ENCODE data around the gene SEPHS1. TPM values are rescaled to one million over a fixed set of nuclear protein-coding genes. Genes with fewer than 3 reads are reported as not detected.

SEPHS1 gene
- total and polyA plus RNA-seq, 2 experiments from 2014 or later = 45.9 to 52.8 TPM

DNA sequence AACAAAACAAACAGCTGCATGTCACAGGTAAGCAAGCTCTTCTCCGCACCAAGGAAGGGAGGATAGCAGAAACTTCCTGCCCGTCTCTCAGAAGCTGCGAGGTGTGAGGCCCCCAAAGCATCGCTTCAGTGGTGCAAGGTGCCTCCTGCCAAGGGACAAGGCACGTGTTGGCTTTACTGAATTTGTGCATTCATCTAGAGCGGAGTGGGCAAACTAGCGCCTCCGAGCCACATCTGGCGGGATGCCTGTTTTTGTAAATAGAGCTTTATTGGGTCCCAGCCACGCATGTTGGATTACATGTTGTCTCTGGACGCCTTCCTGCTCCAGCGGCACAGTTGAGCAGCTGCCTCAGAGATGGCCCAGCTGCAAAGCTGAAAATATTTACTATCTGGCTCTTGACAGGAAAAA lies 75.9 kb downstream of the SEPHS1 start:
- TF ChIP-seq EZH2phosphoT487 (IDR thresholded peaks at IDR 0.05; ENCODE audit: low read depth, severe bottlenecking, unreplicated experiment) (no peak), EZH2 (IDR thresholded peaks at IDR 0.05; ENCODE audit: borderline replicate concordance) (no peak)
- TF ChIP-seq, protein P1, sequence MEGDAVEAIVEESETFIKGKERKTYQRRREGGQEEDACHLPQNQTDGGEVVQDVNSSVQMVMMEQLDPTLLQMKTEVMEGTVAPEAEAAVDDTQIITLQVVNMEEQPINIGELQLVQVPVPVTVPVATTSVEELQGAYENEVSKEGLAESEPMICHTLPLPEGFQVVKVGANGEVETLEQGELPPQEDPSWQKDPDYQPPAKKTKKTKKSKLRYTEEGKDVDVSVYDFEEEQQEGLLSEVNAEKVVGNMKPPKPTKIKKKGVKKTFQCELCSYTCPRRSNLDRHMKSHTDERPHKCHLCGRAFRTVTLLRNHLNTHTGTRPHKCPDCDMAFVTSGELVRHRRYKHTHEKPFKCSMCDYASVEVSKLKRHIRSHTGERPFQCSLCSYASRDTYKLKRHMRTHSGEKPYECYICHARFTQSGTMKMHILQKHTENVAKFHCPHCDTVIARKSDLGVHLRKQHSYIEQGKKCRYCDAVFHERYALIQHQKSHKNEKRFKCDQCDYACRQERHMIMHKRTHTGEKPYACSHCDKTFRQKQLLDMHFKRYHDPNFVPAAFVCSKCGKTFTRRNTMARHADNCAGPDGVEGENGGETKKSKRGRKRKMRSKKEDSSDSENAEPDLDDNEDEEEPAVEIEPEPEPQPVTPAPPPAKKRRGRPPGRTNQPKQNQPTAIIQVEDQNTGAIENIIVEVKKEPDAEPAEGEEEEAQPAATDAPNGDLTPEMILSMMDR (IDR thresholded peaks at IDR 0.05; ENCODE audit: poor library complexity) = no peak
- H3K9me3 ChIP-seq (ENCODE audit: low read depth) = no peaks in the 10 kb centered on the region
- DNase-seq (ENCODE audit: low spot score) = peak; percentile 76
- no peaks in the 10 kb centered on the region for H3K27me3 ChIP-seq
- no peaks in the 10 kb centered on the region for H3K36me3 ChIP-seq (replicated peaks; ENCODE audit: insufficient read depth, low read depth)
- H3K79me2 ChIP-seq = no peaks in the 10 kb centered on the region
- no peak overlapping the region for H2AFZ ChIP-seq
- peak overlapping the region; percentile 46 for H3K4me2 ChIP-seq
- peak overlapping the region; percentile 46 for H3K27ac ChIP-seq
- H3K4me1 ChIP-seq (ENCODE audit: insufficient read depth) = peaks cover 8% of the 10 kb centered on the region
- 54% methylated on average over 12 of the region's 12 CpGs for WGBS (ENCODE audit: low lambda C conversion rate, missing lambda C conversion rate)
- H3K9me2 ChIP-seq (replicated peaks; ENCODE audit: insufficient read depth) = no peaks in the 10 kb centered on the region
- H3K4me3 ChIP-seq = no peak overlapping the region
- H4K20me1 ChIP-seq (ENCODE audit: insufficient read depth, poor library complexity, severe bottlenecking) = no peaks in the 10 kb centered on the region

DNA sequence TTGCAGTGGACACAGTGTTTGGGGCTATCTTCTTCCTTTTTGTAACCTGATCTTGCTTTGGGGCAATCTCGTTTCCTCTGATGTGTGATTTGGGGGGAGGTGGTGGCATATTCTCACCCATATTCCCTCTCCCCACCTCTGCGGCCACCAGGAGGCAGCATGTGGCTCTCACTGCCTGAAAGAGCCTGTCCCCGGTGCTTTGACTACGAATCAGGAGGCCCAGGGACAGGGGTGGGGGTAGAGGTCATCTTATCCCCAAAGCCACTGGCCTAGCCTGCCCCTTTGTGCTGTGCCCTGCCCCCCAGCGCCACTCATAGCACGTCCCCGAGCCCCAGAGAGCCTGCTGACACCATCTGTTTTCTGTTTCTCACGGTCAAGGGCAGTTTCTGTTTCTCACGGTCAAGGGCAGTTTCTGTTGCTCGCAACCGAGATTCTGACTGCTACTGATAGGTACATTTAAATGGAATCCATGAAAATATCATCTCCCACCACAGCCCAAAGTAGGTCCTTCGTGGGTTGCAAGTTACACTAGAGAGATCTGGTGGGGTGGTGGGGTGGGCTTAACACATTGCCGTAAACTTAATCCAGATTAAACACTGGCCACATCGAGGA lies 76.4 kb downstream of the SEPHS1 start:
- Histone ChIP-seq H3K9me3 (ENCODE audit: low read depth) (no peaks in the 10 kb centered on the region), H3K9me2 (replicated peaks; ENCODE audit: insufficient read depth) (no peaks in the 10 kb centered on the region), H3K27ac (peak overlapping the region; percentile 46), H3K4me3 (no peak overlapping the region), H2AFZ (no peak overlapping the region), H3K4me1 (ENCODE audit: insufficient read depth) (peaks cover 8% of the 10 kb centered on the region), H3K27me3 (no peaks in the 10 kb centered on the region), H3K36me3 (replicated peaks; ENCODE audit: insufficient read depth, low read depth) (no peaks in the 10 kb centered on the region), H3K79me2 (no peaks in the 10 kb centered on the region), H3K4me2 (peak overlapping the region; percentile 46), H4K20me1 (ENCODE audit: insufficient read depth, poor library complexity, severe bottlenecking) (no peaks in the 10 kb centered on the region)
- WGBS (ENCODE audit: low lambda C conversion rate, missing lambda C conversion rate) = 23% methylated on average over 13 of the region's 14 CpGs
- peak; percentile 38 for DNase-seq (ENCODE audit: low spot score)
- TF ChIP-seq EZH2 (IDR thresholded peaks at IDR 0.05; ENCODE audit: borderline replicate concordance) = no peak
- TF ChIP-seq, protein P1 (IDR thresholded peaks at IDR 0.05; ENCODE audit: poor library complexity) = peak; percentile 36

DNA sequence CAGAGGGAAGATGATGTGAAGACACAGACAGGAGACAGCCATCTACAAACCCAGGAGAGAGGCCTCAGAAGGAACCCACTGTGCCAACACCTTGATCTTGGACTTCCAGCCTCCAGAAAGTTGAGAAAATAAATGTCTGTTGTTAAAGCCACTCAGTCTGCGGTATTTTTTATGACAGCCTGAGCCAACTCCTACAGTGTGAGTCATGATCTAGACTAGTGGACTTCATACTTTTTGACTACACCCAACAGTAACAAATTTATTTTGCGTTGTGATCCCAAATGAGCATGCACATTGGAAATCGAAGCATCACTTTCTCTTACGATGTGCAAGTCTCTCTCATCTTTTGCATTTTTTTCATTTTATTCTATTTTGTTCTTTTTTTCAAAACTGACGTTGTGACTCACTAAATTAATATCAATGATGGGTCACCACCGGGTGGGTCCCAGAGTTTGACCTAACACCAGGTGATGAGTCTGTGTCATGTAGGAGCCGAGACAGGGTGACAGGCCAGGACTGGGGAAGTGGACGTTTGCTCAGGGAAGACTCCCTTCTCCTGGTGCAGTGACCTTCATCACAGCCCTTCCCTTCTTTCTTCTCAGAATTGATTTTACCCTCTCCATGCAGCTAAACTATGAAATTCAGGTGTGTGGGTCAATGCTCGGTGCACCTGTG lies 77.1 kb downstream of the SEPHS1 start:
- Histone ChIP-seq H2AFZ (no peak overlapping the region), H3K9me3 (ENCODE audit: low read depth) (no peaks in the 10 kb centered on the region), H3K4me3 (no peak overlapping the region), H3K4me1 (ENCODE audit: insufficient read depth) (peaks cover 8% of the 10 kb centered on the region), H3K36me3 (replicated peaks; ENCODE audit: insufficient read depth, low read depth) (no peaks in the 10 kb centered on the region), H3K9me2 (replicated peaks; ENCODE audit: insufficient read depth) (no peaks in the 10 kb centered on the region), H3K79me2 (no peaks in the 10 kb centered on the region), H4K20me1 (ENCODE audit: insufficient read depth, poor library complexity, severe bottlenecking) (no peaks in the 10 kb centered on the region), H3K27me3 (no peaks in the 10 kb centered on the region), H3K4me2 (no peak overlapping the region), H3K27ac (peak overlapping the region; percentile 66)
- DNase-seq (ENCODE audit: low spot score) = peak; percentile 37
- TF ChIP-seq EZH2phosphoT487 (IDR thresholded peaks at IDR 0.05; ENCODE audit: low read depth, severe bottlenecking, unreplicated experiment) (no peak), EZH2 (IDR thresholded peaks at IDR 0.05; ENCODE audit: borderline replicate concordance) (no peak)
- TF ChIP-seq, protein P1 (IDR thresholded peaks at IDR 0.05; ENCODE audit: poor library complexity) = no peak
- WGBS (ENCODE audit: low lambda C conversion rate, missing lambda C conversion rate) = 86% methylated on average over 9 of the region's 9 CpGs
